H1 (cell line): ENCODE results near the gene UFD1. TPM values are rescaled to one million over a fixed set of nuclear protein-coding genes. Genes with fewer than 3 reads are reported as not detected.

Experiments
- ASH2L ChIP-seq: fragments of 200-600, 300-600 bp; sonication (generic); IDR thresholded peaks from one replicate; pipeline ENCODE4 v1.7.1; 2017; ENCODE audit warnings: low read length
- ATF2 ChIP-seq: IDR thresholded peaks from 2 replicates; pipeline ENCODE4 v1.6.1; 2012; ENCODE audit warnings: low read length, inconsistent platforms
- BACH1 ChIP-seq: IDR thresholded peaks from 2 replicates; pipeline ENCODE4 v1.6.1; 2012; ENCODE audit warnings: low read length, improper control_type of control experiment
- CBX5 ChIP-seq: fragments of 300-800, 300-1000 bp; sonication (generic); IDR thresholded peaks from 2 replicates; pipeline ENCODE4 v1.7.1; 2016; ENCODE audit warnings: antibody characterized with exemption, low read length, low read depth
- CEBPB ChIP-seq: IDR thresholded peaks from 2 replicates; pipeline ENCODE4 v1.6.1; 2012; ENCODE audit warnings: low read depth, low read length
- CHD1 ChIP-seq: IDR thresholded peaks from 2 replicates; pipeline ENCODE4 v1.6.1; 2012; ENCODE audit warnings: low read depth, low read length, improper control_type of control experiment
- JUND ChIP-seq: IDR thresholded peaks from 2 replicates; pipeline ENCODE4 v1.6.1; 2011; ENCODE audit warnings: mild to moderate bottlenecking, improper control_type of control experiment, low read length
- KDM4A ChIP-seq: IDR thresholded peaks from one replicate; pipeline ENCODE4 v1.7.1; 2012; ENCODE audit warnings: low read depth, mild to moderate bottlenecking, moderate library complexity, low read length, inconsistent platforms; ENCODE audit not compliant: severe bottlenecking
- KDM5A ChIP-seq: fragments of 200-600 bp; IDR thresholded peaks from 2 replicates; pipeline ENCODE4 v1.7.1; 2012; ENCODE audit warnings: mild to moderate bottlenecking, low read length, inconsistent platforms, mixed read lengths
- MAFK ChIP-seq: IDR thresholded peaks from 2 replicates; pipeline ENCODE4 v1.6.1; 2012; ENCODE audit warnings: low read depth, mild to moderate bottlenecking, improper control_type of control experiment, low read length
- MAX ChIP-seq: IDR thresholded peaks from 2 replicates; pipeline ENCODE4 v1.6.1; 2012; ENCODE audit warnings: inconsistent platforms
- RFX5 ChIP-seq: IDR thresholded peaks from 2 replicates; pipeline ENCODE4 v1.6.1; 2011; ENCODE audit warnings: low read depth, low read length, improper control_type of control experiment, borderline replicate concordance
- SP4 ChIP-seq: IDR thresholded peaks from 2 replicates; pipeline ENCODE4 v1.6.1; 2012; ENCODE audit warnings: low read length, inconsistent platforms
- ZNF274 ChIP-seq: IDR thresholded peaks from 2 replicates; pipeline ENCODE4 v1.7.0; 2012; ENCODE audit warnings: low read length, borderline replicate concordance; ENCODE audit errors: extremely low read depth
- polyA plus RNA-seq, 7 experiments: library from polyadenylated mRNA; depleted of rRNA in 3 of 7; stranded (reverse) in 5 of 7; unstranded in 2 of 7; fragments of >200 nt in 5 of 7; fragments of 200-250 nt in 2 of 7; gene quantifications; 1 replicate in 5 of 7; 2 replicates in 1 of 7; 4 replicates in 1 of 7; pipeline versions ENCODE4 v1.2.1 to v1.2.3, GENCODE V29; 2011 to 2013; ENCODE audit warnings: missing spikeins in 2 of 7, mixed read lengths in 2 of 7
- total RNA-seq: library from RNA; stranded (reverse); fragmentation: NEBNext Ultra II Directional; extraction: Animal tissue kit (Norgen Biotek cat#: 25700); gene quantifications from 2 replicates; pipeline ENCODE4 v1.2.1, GENCODE V29; 2021

The UFD1 gene
- total and polyA plus RNA-seq, 2 of the 8 experiments (the other 6 are each of a cell fraction or from before 2014, with no cell fraction given), result 74.6 to 116 TPM

GRCh38 chr22:19430890-19431541 lies 48.0 kb downstream of the UFD1 start (continued):
- TF ChIP-seq CEBPB, result no peak
- TF ChIP-seq SP4, result no peak
- no peak for TF ChIP-seq CBX5
- TF ChIP-seq BACH1, result no peak
- TF ChIP-seq ATF2, result no peak
- peak; percentile 93 for TF ChIP-seq MAX
- TF ChIP-seq MAFK, result no peak
- TF ChIP-seq KDM4A, result no peak
- no peak for TF ChIP-seq KDM5A
- no peak for TF ChIP-seq JUND
- TF ChIP-seq RFX5, result no peak
- TF ChIP-seq ZNF274, result no peak
- peak; percentile 24 for TF ChIP-seq ASH2L
- no peak for TF ChIP-seq CHD1
